Epithelial cell of esophagus (primary cell): ENCODE measurements around the gene RBFOX2.

Experiments used
- DNase-seq: peaks from one replicate; pipeline ENCODE4 v3.0.0; 2010; ENCODE audit warnings: low read depth
- H3K4me3 ChIP-seq: 2 replicates; pipeline ENCODE4 v1.5.1; 2011; ENCODE audit warnings: mild to moderate bottlenecking, low read length, control low read depth
- TF ChIP-seq, protein P1 (sequence below): IDR thresholded peaks from 2 replicates; pipeline ENCODE4 v1.5.1; 2011; ENCODE audit warnings: low read depth, mild to moderate bottlenecking, low read length, control low read depth, inconsistent platforms; ENCODE audit not compliant: insufficient read depth; ENCODE audit errors: missing control alignments

The RBFOX2 gene

DNA sequence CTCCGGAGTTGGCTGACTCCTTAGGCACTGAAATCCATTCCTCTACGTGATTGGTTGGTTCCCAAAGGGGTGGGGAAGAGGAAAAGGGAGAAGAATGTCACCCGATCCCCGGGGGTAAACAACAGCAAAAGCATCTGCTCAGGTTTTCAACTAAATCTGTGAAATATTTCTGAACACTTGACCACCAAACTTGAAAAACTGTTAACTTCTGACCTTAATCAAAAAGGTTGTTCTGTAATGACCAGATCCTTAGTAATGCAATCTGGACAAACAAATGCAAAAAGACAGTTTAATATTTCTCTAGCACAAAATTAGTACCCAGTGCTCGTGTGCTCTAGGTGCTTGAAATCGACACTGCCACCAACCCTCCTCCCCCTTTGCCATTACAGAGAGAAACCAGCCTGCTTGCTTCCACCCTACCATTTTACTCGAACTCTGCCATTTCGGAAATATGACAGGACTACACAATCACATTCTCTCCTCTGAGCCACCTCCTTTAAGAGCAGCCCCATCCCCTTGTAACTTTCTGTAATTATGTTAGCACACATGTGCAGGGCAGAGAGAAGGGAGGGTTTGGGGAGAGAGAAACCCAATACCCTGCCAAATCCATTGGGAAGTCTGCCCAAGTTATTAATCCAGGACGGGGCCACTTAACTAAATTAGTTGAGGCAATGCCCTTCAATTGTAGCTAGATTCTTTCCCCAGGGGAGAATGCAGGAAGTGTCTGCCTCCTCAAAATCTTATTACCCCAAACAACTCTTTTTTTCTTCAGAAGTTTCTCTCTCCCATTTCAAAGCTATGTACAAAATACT, 113.8 kb downstream of the RBFOX2 start:
- peak overlapping the region; percentile 29 for H3K4me3 ChIP-seq

DNA sequence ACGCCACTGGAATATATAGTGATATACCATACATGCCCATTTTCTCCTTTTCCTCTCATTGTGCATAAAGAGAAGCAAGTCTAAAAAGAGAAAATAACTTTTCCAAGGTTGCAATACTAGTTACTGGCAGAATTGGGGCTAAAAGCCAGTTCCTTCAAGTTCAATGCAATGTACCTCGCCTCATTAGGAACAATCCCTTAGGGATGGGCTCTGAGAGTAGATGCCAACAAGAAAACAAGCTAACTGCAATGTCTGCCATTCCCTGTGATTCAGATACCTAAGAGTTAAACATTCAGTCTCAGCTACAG, 114.3 kb downstream of the RBFOX2 start:
- TF ChIP-seq, protein P1, sequence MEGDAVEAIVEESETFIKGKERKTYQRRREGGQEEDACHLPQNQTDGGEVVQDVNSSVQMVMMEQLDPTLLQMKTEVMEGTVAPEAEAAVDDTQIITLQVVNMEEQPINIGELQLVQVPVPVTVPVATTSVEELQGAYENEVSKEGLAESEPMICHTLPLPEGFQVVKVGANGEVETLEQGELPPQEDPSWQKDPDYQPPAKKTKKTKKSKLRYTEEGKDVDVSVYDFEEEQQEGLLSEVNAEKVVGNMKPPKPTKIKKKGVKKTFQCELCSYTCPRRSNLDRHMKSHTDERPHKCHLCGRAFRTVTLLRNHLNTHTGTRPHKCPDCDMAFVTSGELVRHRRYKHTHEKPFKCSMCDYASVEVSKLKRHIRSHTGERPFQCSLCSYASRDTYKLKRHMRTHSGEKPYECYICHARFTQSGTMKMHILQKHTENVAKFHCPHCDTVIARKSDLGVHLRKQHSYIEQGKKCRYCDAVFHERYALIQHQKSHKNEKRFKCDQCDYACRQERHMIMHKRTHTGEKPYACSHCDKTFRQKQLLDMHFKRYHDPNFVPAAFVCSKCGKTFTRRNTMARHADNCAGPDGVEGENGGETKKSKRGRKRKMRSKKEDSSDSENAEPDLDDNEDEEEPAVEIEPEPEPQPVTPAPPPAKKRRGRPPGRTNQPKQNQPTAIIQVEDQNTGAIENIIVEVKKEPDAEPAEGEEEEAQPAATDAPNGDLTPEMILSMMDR, result no peak
- H3K4me3 ChIP-seq, result no peak overlapping the region
- DNase-seq, result no peak

More for the DNA sequence above, 113.8 kb downstream of the RBFOX2 start:
- DNase-seq, result peak; percentile 91
- TF ChIP-seq, protein P1, result no peak

DNA sequence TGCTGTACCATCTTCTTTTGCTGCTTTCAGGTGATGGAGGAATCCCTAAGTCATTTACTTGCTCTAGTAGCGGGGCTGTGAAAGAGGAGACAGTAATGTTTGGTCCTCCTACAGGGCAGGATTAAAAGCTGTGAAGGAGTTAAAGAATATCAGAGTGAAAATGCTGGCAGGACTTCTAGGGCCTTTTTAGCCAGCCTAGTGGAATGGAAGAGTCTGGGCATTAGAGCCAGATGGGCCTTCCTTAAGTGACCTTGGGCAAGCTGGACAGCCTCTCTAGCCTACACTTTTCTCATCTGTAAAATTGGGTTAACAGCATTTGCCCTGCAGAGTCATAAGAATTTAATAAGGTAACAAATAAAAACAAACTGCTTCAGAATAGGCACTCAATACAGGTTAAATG, 114.7 kb downstream of the RBFOX2 start:
- TF ChIP-seq, protein P1, result no peak
- no peak overlapping the region for H3K4me3 ChIP-seq
- no peak for DNase-seq

DNA sequence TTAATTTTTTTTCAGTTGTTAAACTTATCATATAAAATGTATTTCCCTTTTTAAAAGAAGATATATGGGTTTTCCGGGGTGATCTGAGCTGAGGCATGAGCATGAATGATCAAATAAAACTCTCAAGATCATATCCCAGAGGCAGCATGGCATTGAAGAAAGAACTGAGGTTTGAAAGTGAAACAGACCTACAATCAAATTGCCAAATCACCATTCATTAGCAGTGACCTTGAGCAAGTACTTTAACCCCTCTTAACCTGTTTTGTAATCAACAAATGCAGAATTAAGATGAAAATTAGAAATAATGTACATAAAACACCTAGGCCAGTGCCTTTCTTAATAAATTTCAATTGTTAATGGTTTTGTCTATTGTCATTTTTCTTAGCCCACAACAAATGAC, 116.0 kb downstream of the RBFOX2 start:
- H3K4me3 ChIP-seq, result no peak overlapping the region
- DNase-seq, result no peak
- TF ChIP-seq, protein P1, result no peak

DNA sequence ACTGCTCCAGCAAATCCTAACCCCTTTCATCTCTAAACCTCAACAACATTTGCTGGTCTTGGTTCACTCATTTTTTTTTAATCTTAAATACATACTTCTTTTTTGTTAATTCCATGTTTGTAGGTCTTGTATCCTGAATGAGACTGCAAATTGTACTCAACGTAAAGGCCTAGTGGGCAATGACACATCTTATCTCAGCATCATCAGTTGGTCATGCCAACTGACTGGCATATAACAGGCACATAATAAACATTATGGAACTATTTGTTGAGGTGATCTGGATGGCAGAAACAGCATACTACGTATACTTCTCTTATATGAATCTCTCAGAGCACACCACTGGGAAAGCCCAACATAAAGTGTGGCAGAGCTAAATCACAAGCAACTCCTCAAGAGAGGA, 116.7 kb downstream of the RBFOX2 start:
- TF ChIP-seq, protein P1, result no peak
- no peak for DNase-seq
- H3K4me3 ChIP-seq, result no peak overlapping the region

DNA sequence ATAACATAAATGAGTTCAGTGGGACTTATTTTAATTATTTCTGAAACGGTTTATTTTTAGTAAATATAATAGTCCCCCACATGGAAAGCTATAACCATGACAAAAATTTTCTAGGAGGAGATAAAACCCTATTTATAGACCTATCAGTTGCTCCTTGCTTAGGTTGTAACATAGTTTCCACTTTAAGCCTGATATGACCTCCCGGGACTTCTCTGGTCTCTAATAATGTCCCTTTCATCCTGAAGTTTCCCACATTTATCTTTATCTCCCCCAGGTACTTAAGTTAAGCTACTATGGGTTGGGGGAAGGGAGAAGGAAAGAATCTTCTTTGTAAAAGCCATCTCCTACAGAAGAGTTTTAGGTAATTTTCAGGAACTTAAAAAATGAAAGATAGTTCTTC, 117.7 kb downstream of the RBFOX2 start:
- H3K4me3 ChIP-seq, result no peak overlapping the region
- TF ChIP-seq, protein P1, result no peak
- no peak for DNase-seq
